Motor neuron (in vitro differentiated cells): ENCODE results near the gene PKNOX1. TPM values are rescaled to one million over a fixed set of nuclear protein-coding genes. Genes with fewer than 3 reads are reported as not detected.
A peak's percentile ranks its signal among the peaks of the same experiment; 100 is the strongest.
"Not testable (repeated sequence)": the region's sequence is repeated elsewhere in the genome, so short reads cannot be mapped to it uniquely, and the experiment has no call there.

Experiments used
- ATAC-seq, 8 experiments: fragments of 200-7000 bp; cut with Tn5 transposase; replicated peaks in 6 of 8; 2 replicates each; pipeline ENCODE4 v1.8.0; 2021; ENCODE audit warnings: mild to moderate bottlenecking in 8 of 8, moderate library complexity in 8 of 8
- H3K27ac ChIP-seq, 2 donors: fragments of 250-450 bp; sonication (Bioruptor Pico); 2 replicates each; pipeline ENCODE4 v1.9.0; 2021; ENCODE audit warnings: antibody characterized with exemption in 2 of 2, mild to moderate bottlenecking in 2 of 2, moderate library complexity in 1 of 2
- H3K4me1 ChIP-seq, 2 donors: fragments of 250-450 bp; sonication (Bioruptor Pico); replicated peaks in 1 of 2; 2 replicates each; pipeline ENCODE4 v1.6.1; 2021; ENCODE audit warnings: antibody characterized with exemption in 2 of 2, mild to moderate bottlenecking in 2 of 2, moderate library complexity in 1 of 2
- H3K4me3 ChIP-seq, 5 donors: fragments of 250-450 bp; sonication (Bioruptor Pico); 2 replicates each; pipeline ENCODE4 v1.9.0; 2021; ENCODE audit warnings: antibody characterized with exemption in 5 of 5, mild to moderate bottlenecking in 5 of 5, moderate library complexity in 4 of 5
- WGBS, 10 experiments: fragments of 450-650 bp; shearing (Covaris generic); methylation state at CpG; one replicate each; pipeline ENCODE4 v1.0.0; 2022; 5-methylcytosine and 5-hydroxymethylcytosine counted together
- in situ Hi-C, 9 experiments: fragments of 400-800 bp; cut with MboI; loops; one replicate each; pipeline ENCODE4 v1.15.0; 2021; ENCODE audit warnings: low sequenced_read_pairs in 9 of 9, low pct_unique_long_range_greater_than_20kb in 2 of 9; ENCODE audit not compliant: unreplicated experiment in 9 of 9
- total RNA-seq, 8 experiments: library from RNA; unstranded; fragments of 300-600 nt; gene quantifications; 2 replicates each; pipeline versions ENCODE4 v1.2.3 to v1.2.4, GENCODE V29; 2022

The PKNOX1 gene
- total RNA-seq, 8 experiments from 2014 or later, result 12.5 to 27.3 (median 15.1) TPM

GRCh38 chr21:43036889-43037288, 62.5 kb downstream of the PKNOX1 start:
- no CpG with 5 or more reads among the region's 17 CpGs for WGBS, 10 experiments
- peak in 2 of 8 experiments; percentile 33 to 43 for ATAC-seq
- in situ Hi-C loops, H3K27ac ChIP-seq, H3K4me1 ChIP-seq, H3K4me3 ChIP-seq: not testable (repeated sequence)

GRCh38 chr21:43037918-43038658, 63.7 kb downstream of the PKNOX1 start:
- WGBS, 10 experiments, result no CpG with 5 or more reads among the region's 19 CpGs
- ATAC-seq, in situ Hi-C loops, H3K4me1 ChIP-seq, H3K4me3 ChIP-seq, H3K27ac ChIP-seq: not testable (repeated sequence)

GRCh38 chr21:43038659-43039044, 64.3 kb downstream of the PKNOX1 start:
- no CpG with 5 or more reads among the region's 10 CpGs for WGBS, 10 experiments
- H3K27ac ChIP-seq, in situ Hi-C loops, H3K4me3 ChIP-seq, ATAC-seq, H3K4me1 ChIP-seq: not testable (repeated sequence)

GRCh38 chr21:43042169-43042568, 67.8 kb downstream of the PKNOX1 start:
- H3K4me3 ChIP-seq, H3K4me1 ChIP-seq, in situ Hi-C loops, ATAC-seq, H3K27ac ChIP-seq: not testable (repeated sequence)
- no CpG with 5 or more reads among the region's 5 CpGs for WGBS, 10 experiments

GRCh38 chr21:43043291-43043690, 68.9 kb downstream of the PKNOX1 start:
- no CpG with 5 or more reads among the region's 14 CpGs for WGBS, 10 experiments
- not testable (repeated sequence) for H3K4me1 ChIP-seq

GRCh38 chr21:43044547-43044946, 70.2 kb downstream of the PKNOX1 start:
- H3K4me3 ChIP-seq, H3K27ac ChIP-seq, in situ Hi-C loops, H3K4me1 ChIP-seq: not testable (repeated sequence)
- peak in 1 of 8 experiments; percentile 23 for ATAC-seq
- WGBS, 10 experiments, result no CpG with 5 or more reads among the region's 14 CpGs

More at GRCh38 chr21:43043291-43043690, 68.9 kb downstream of the PKNOX1 start:
- H3K4me3 ChIP-seq, in situ Hi-C loops, H3K27ac ChIP-seq, ATAC-seq: not testable (repeated sequence)

- in situ Hi-C loops, H3K4me1 ChIP-seq, H3K4me3 ChIP-seq, H3K27ac ChIP-seq: not testable (repeated sequence)
- ATAC-seq, result peak; percentile 35 to 79 (median 60)
- no CpG with 5 or more reads among the region's 17 CpGs for WGBS, 10 experiments
These were observed 71.0 kb downstream of the PKNOX1 start for GRCh38 chr21:43045165-43045875.

- peak in 6 of 8 experiments; percentile 9 to 84 (median 56) for ATAC-seq
- in situ Hi-C loops, H3K4me1 ChIP-seq, H3K27ac ChIP-seq, H3K4me3 ChIP-seq: not testable (repeated sequence)
- WGBS, 10 experiments, result no CpG with 5 or more reads among the region's 21 CpGs
These were observed 71.8 kb downstream of the PKNOX1 start for GRCh38 chr21:43045876-43046821.

GRCh38 chr21:43053112-43053511, 78.8 kb downstream of the PKNOX1 start:
- whole genome bisulfite sequencing, 10 experiments, result no CpG with 5 or more reads among the region's 13 CpGs
- H3K4me3 ChIP-seq, H3K27ac ChIP-seq, in situ Hi-C loops, H3K4me1 ChIP-seq: not testable (repeated sequence)
- ATAC-seq, result peak in 1 of 8 experiments; percentile 30

GRCh38 chr21:43062955-43063664, 88.7 kb downstream of the PKNOX1 start:
- H3K27ac ChIP-seq, in situ Hi-C loops, H3K4me1 ChIP-seq, H3K4me3 ChIP-seq: not testable (repeated sequence)
- peak in 3 of 8 experiments; percentile 72 to 96 (median 93) for ATAC-seq
- no CpG with 5 or more reads among the region's 28 CpGs for WGBS, 10 experiments

- in situ Hi-C loops, H3K4me1 ChIP-seq, H3K4me3 ChIP-seq, H3K27ac ChIP-seq: not testable (repeated sequence)
- ATAC-seq, result peak in 1 of 8 experiments; percentile 43
- WGBS, 10 experiments, result no CpG with 5 or more reads among the region's 22 CpGs
These were observed 90.0 kb downstream of the PKNOX1 start for GRCh38 chr21:43064265-43064917.

GRCh38 chr21:43065991-43066390, 91.6 kb downstream of the PKNOX1 start:
- WGBS, 10 experiments, result no CpG with 5 or more reads among the region's 30 CpGs
- in situ Hi-C loops, H3K4me1 ChIP-seq, H3K4me3 ChIP-seq, H3K27ac ChIP-seq, ATAC-seq: not testable (repeated sequence)
